ENCODE results near the gene LYST.
A peak's percentile ranks its signal among the peaks of the same experiment; 100 is the strongest.
"Not testable (repeated sequence)": the region's sequence is repeated elsewhere in the genome, so short reads cannot be mapped to it uniquely, and the experiment has no call there.

LYST gene

DNA sequence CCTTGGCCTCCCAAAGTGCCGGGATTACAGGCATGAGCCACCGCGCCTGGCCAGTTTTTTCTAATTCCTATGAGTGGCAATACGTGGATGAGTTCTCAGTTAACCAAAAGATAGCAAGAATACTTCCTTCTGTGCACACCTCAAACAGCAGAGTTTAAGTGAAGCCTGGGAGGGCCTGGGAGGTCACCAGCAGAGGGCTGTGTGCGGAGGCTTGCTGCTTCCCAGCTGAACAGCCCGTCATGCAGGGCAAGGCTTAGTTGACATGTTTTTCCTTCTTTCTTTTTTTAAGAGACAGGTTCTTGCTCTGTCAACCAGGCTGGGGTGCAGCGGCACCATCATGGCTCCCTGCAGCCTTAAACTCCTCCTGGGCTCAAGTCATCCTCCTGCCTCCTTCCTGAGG, 234.9 kb downstream of the LYST start:
- DNase-seq (ENCODE audit: low read depth, low spot score): no peak
- no peak overlapping the region for H3K4me3 ChIP-seq (ENCODE audit: low read length)

GRCh38 chr1:235628316-235629005, 238.2 kb downstream of the LYST start:
- no peak for DNase-seq (ENCODE audit: low read depth, low spot score)
- H3K4me3 ChIP-seq (ENCODE audit: low read length): no peak overlapping the region

GRCh38 chr1:235625831-235626230, 240.9 kb downstream of the LYST start:
- H3K4me3 ChIP-seq (ENCODE audit: low read length): no peak overlapping the region
- DNase-seq (ENCODE audit: low read depth, low spot score): no peak

- no peak for DNase-seq (ENCODE audit: low read depth, low spot score)
- H3K4me3 ChIP-seq (ENCODE audit: low read length): no peak overlapping the region
Measured at GRCh38 chr1:235625340-235625739, 241.4 kb downstream of the LYST start.

- no peak overlapping the region for H3K4me3 ChIP-seq (ENCODE audit: low read length)
- DNase-seq (ENCODE audit: low read depth, low spot score): peak; percentile 50
Measured at GRCh38 chr1:235624721-235625333, 241.9 kb downstream of the LYST start.

DNA sequence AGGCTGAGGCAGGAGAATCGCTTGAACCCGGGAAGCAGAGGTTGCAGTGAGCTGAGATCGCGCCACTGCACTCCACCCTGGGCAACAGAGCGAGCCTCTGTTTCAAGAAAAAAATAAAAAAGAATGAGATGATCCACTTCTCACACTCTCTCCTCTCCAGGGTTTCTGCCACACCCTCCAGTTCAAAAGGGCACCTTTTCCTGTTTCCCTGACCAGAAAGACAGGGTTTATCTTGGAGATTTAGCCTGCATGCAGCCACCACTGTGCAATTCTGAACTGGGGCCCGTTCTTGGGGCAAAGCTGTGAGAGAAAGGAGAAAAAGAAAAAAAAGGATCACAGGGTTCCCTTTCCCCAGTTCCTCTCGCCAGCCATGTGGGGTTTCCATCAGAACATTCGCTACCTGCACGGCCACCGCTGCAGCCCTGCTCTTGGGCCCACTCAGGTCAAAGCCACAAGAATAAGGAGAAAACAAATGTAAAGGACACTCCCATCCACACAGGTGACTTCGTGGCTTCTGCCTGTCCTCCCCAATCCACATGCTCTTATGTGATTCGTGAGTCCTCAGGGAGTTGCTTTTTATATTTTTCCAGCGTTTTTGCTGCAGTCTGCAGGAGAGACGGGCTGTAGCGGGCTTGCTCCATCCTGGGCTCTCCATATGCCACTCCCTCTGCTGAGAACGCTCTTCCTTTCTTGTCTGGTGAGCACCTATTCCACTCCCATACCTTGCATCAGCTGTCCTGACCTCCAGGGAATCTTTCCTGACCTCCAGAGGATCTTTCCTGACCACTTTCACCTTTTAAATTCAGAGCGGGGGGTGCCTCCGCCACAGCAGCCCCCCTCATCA, 243.5 kb downstream of the LYST start:
- H3K4me3 ChIP-seq (ENCODE audit: low read length): no peak overlapping the region
- no peak for DNase-seq (ENCODE audit: low read depth, low spot score)

DNA sequence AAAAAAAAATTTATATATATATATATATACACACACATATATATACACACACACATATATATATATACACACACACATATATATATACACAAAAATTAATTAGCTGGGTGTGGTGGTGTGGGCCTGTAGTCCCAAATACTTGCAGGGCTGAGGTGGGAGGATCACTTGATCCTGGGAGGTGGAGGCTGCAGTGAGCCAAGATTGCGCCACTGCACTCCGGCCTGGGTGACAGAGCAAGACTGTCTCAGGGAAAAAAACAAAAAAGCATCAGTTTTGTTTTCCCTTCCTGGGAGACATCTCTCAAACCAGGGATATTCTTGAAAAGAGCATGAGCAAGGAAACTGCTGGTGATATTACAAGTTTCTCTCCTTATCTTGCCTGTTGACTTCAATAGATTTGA, 247.6 kb downstream of the LYST start:
- DNase-seq (ENCODE audit: low read depth, low spot score); H3K4me3 ChIP-seq (ENCODE audit: low read length): not testable (repeated sequence)

- H3K4me3 ChIP-seq (ENCODE audit: low read length): no peak overlapping the region
- DNase-seq (ENCODE audit: low read depth, low spot score): no peak
Measured at GRCh38 chr1:235617808-235618207, 248.9 kb downstream of the LYST start.

GRCh38 chr1:235617140-235617539, 249.6 kb downstream of the LYST start:
- H3K4me3 ChIP-seq (ENCODE audit: low read length): no peak overlapping the region
- no peak for DNase-seq (ENCODE audit: low read depth, low spot score)

DNA sequence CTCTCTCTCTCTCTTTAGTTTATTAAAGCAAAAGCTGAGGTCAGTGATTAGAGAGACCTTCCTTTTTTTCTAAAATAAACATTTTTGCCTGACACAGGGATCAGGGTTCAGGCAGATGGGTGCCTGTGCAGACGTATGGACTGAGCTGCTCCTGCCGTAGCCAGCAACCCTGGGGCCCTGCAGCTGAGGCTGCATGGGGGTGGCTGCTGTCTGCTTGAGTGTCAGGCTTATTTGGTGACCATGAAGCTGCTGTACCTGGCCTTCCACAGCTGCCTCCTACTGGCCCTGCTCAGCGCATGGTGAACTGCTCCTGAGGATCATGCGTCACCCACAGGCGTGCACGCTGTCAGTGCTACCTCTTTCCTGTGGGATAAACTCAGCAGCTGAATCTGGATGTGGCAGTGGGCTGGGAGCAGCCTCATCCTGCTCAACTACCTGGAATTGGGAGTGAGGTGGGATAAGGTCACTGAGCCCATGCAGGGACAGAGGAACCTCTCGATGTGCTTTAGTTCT, 252.2 kb downstream of the LYST start:
- no peak overlapping the region for H3K4me3 ChIP-seq (ENCODE audit: low read length)

DNA sequence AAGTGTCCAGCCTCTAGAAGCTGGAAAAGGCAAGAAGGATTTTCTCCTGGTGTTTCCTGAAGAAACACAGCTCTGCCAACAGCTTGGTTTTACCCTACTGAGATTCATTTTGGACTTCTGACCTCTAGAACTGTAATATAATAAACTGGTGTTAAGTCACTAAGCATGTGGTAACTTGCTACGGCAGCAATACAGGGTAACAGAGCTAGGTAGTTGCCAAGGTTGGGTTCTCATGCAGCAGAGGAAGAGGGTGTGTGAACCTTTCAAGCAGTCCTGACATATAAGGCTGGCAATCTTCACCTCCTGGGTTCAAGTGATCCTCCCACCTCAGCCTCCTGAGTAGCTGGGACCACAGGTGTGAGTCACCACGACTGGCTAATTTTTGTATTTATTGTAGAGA, 253.1 kb downstream of the LYST start:
- DNase-seq (ENCODE audit: low read depth, low spot score): no peak
- no peak overlapping the region for H3K4me3 ChIP-seq (ENCODE audit: low read length)

More for the DNA sequence above, 252.2 kb downstream of the LYST start:
- DNase-seq (ENCODE audit: low read depth, low spot score): no peak

DNA sequence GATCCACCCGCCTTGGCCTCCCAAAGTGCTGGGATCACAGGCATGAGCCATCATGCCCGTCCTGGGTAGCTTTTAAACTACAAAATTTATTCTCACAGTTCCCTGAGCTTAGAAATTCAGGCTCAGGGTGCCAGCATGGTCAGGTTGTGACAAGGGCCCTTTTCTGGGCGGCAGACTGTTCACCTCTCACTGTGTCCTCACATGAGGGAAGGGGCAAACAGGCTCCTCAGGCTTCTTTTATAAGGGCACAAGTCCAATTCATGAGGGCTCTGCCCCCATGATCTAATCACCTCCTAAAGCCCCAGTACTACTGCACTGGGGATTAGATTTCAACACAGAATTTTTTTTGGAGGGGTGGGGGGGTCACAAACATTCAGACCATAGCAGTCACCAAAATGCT, 253.9 kb downstream of the LYST start:
- no peak for DNase-seq (ENCODE audit: low read depth, low spot score)
- no peak overlapping the region for H3K4me3 ChIP-seq (ENCODE audit: low read length)

Data from Jurkat, Clone E6-1 (cell line).